ENCODE data around the gene RNU1-2. TPM values are rescaled to one million over a fixed set of nuclear protein-coding genes. Genes with fewer than 3 reads are reported as not detected.
"Not testable (repeated sequence)": the region's sequence is repeated elsewhere in the genome, so short reads cannot be mapped to it uniquely, and the experiment has no call there.

Gene RNU1-2
- total RNA-seq, 2 donors from 2014 or later, result 2,483 to 3,611 TPM

DNA sequence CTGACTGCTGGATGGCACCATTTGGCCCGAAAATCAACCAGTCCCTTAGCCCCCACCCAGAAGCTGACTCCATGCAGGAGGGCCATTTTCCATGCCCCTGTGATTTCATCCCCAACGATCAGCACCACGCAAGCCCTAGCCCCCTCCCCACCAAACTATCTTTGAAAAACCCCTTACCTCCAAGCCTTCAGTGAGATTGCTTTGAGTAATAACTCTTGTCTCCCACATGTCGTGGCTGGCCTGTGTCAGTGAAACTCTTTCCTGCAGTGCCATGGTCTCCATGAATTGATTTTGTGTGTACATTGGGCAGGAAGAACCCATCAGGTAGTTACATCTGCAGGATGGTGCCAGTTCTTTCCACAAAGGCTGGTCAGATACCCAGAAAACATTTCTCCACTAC lies 2.0 kb upstream of the RNU1-2 start:
- not testable (repeated sequence) for H3K36me3 ChIP-seq (ENCODE audit: control insufficient read depth, insufficient read depth, low read length); H3K9me3 Mint-ChIP-seq; H3K27me3 ChIP-seq (ENCODE audit: control insufficient read depth, insufficient read depth, low read length, poor library complexity, severe bottlenecking); H3K4me3 Mint-ChIP-seq; H3K9ac ChIP-seq (ENCODE audit: extremely low read depth, low read length, poor library complexity, severe bottlenecking); H3K4me1 ChIP-seq (ENCODE audit: control insufficient read depth, insufficient read depth, low read length); H3K27ac ChIP-seq (ENCODE audit: low read depth, low read length); H3K4me3 ChIP-seq (ENCODE audit: low read length); H3K27ac Mint-ChIP-seq; H3K27me3 Mint-ChIP-seq (ENCODE audit: insufficient read depth); H3K9me3 ChIP-seq (ENCODE audit: control insufficient read depth, low read length); H3K4me1 Mint-ChIP-seq; H3K36me3 Mint-ChIP-seq (ENCODE audit: low read depth)
- peak; percentile 21 for DNase-seq
- 57 to 86% methylated on average over 1 to 4 of the region's 4 CpGs for WGBS, 2 experiments (ENCODE audit: insufficient coverage in 1 of 2, insufficient read length in 1 of 2)

DNA sequence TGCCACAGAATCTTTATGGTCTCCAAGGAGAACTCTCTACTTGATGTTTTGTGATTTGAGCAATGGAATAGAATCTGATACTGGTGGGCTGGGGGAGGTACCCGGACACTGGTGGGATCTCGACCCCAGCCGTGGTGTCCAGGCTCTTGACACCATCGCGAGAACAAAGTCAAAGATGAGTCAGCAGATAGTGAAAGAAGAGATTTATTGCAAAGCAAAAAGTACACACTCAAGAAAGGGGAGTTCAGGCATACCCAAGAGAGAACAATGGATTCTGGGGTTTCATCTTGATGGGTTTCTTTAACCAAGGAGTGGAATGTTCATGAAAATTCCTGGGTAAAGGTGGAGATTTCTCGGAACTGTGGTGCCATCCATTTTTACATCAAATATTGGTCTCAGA lies 1.4 kb upstream of the RNU1-2 start:
- not testable (repeated sequence) for H3K27ac ChIP-seq (ENCODE audit: low read depth, low read length); H3K4me1 Mint-ChIP-seq; H3K4me1 ChIP-seq (ENCODE audit: control insufficient read depth, insufficient read depth, low read length); H3K27me3 Mint-ChIP-seq (ENCODE audit: insufficient read depth); H3K4me3 ChIP-seq (ENCODE audit: low read length); H3K27me3 ChIP-seq (ENCODE audit: control insufficient read depth, insufficient read depth, low read length, poor library complexity, severe bottlenecking); H3K9me3 ChIP-seq (ENCODE audit: control insufficient read depth, low read length); H3K27ac Mint-ChIP-seq; H3K36me3 ChIP-seq (ENCODE audit: control insufficient read depth, insufficient read depth, low read length); H3K36me3 Mint-ChIP-seq (ENCODE audit: low read depth); H3K4me3 Mint-ChIP-seq; H3K9ac ChIP-seq (ENCODE audit: extremely low read depth, low read length, poor library complexity, severe bottlenecking); H3K9me3 Mint-ChIP-seq
- DNase-seq, result peak; percentile 5
- whole genome bisulfite sequencing, 2 experiments (ENCODE audit: insufficient coverage in 1 of 2, insufficient read length in 1 of 2), result 95% methylated on average over 5 of the region's 6 CpGs; no CpG with 5 or more reads in 1 of the 2 experiments

DNA sequence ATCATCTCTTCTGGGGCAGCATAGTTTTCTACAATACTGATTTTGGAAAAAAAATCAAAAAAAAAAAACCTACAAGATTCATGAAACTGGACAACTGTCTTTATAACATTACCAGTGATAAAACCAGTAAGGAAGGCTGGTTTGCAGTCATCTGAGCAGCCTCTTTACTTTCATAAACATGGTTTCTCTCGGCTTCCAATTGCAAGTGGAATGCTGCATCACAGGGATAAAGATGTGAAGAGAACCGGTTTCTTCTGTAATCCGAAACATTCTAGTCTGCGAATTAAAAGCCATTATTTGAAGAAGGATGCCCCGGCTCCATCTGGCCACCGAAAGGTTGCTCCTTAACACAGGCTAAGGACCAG lies 565 bp upstream of the RNU1-2 start:
- H3K4me3 Mint-ChIP-seq, result peak overlapping the region; percentile 58
- DNase-seq; H3K9ac ChIP-seq (ENCODE audit: extremely low read depth, low read length, poor library complexity, severe bottlenecking); H3K4me1 Mint-ChIP-seq; H3K9me3 Mint-ChIP-seq; H3K27me3 Mint-ChIP-seq (ENCODE audit: insufficient read depth); H3K9me3 ChIP-seq (ENCODE audit: control insufficient read depth, low read length); H3K36me3 Mint-ChIP-seq (ENCODE audit: low read depth); H3K27me3 ChIP-seq (ENCODE audit: control insufficient read depth, insufficient read depth, low read length, poor library complexity, severe bottlenecking); H3K4me1 ChIP-seq (ENCODE audit: control insufficient read depth, insufficient read depth, low read length); H3K36me3 ChIP-seq (ENCODE audit: control insufficient read depth, insufficient read depth, low read length): not testable (repeated sequence)
- 23% methylated on average over 4 of the region's 6 CpGs; no CpG with 5 or more reads in 1 of the 2 experiments for WGBS, 2 experiments (ENCODE audit: insufficient coverage in 1 of 2, insufficient read length in 1 of 2)
- peak overlapping the region; percentile 100 for H3K27ac Mint-ChIP-seq
- Histone ChIP-seq H3K4me3 (ENCODE audit: low read length) (peak overlapping the region; percentile 71), H3K27ac (ENCODE audit: low read depth, low read length) (peak overlapping the region; percentile 97)

DNA sequence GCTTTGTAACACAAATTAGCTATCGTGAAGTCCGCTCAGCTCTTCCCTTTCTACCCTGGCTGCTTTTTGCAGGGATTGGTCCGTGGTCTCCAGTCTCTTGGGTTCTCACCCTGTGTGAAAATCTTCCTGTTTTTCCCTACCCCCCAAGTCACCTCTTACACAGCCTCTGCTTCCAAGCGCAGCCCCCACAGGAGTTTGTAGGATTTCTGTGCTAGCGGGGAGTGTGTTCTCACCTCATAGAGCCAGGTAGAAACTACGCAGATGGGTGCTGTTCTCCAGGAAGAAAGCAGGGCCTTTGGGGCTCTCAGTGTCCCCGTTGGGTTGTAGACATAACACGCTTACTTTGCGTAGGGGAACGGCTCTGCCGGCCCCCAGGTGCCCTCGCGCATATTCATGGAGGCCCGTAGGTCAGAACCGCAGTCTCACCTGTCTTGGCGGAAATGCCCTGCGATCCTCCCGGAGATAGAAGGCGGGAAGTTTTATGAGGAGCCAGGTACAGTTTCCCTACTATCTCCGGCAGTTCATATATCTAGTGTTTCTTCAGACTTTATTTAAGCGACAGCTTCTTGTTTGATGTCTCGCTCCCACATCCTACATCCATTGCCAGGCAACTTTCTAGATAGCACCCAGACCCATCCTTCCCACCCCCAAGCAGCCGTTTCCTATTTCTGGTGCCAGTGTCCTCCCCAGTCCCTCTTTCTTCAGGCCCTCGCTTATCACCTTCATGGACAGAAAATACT lies 706 bp downstream of the RNU1-2 start:
- not testable (repeated sequence) for H3K9ac ChIP-seq (ENCODE audit: extremely low read depth, low read length, poor library complexity, severe bottlenecking); H3K36me3 Mint-ChIP-seq (ENCODE audit: low read depth); H3K9me3 Mint-ChIP-seq; H3K9me3 ChIP-seq (ENCODE audit: control insufficient read depth, low read length); H3K4me1 ChIP-seq (ENCODE audit: control insufficient read depth, insufficient read depth, low read length); H3K27me3 ChIP-seq (ENCODE audit: control insufficient read depth, insufficient read depth, low read length, poor library complexity, severe bottlenecking); H3K36me3 ChIP-seq (ENCODE audit: control insufficient read depth, insufficient read depth, low read length); H3K27me3 Mint-ChIP-seq (ENCODE audit: insufficient read depth)
- WGBS, 2 experiments (ENCODE audit: insufficient coverage in 1 of 2, insufficient read length in 1 of 2), result 13 to 21% methylated on average over 16 to 21 of the region's 24 CpGs
- DNase-seq, result peak; percentile 94
- peak overlapping the region; percentile 58 for H3K4me3 Mint-ChIP-seq
- peak overlapping the region; percentile 61 for H3K4me3 ChIP-seq (ENCODE audit: low read length)
- H3K27ac Mint-ChIP-seq, result peak overlapping the region; percentile 100
- H3K27ac ChIP-seq (ENCODE audit: low read depth, low read length), result peak overlapping the region; percentile 97
- peaks cover 11% of the 10 kb centered on the region for H3K4me1 Mint-ChIP-seq

DNA sequence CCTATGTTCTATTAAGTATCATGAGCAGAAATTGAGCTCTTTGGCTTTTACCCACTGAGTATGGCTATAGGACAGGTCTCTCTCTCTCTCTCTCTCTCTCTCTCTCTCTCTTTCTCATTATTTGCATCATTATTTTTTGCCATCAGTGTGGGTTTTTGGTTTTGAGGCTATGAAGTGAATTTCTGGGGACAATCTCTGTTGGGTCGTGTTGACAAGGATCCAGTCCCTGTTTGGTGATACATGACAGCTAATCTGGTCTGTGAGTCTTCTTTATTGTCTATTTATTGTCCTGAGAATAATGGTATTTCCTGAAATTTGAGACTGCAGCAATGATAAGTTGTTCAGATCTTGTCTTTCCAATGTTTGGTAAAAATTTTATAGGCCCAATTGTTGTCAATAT lies 1.9 kb downstream of the RNU1-2 start:
- not testable (repeated sequence) for DNase-seq; H3K9me3 Mint-ChIP-seq; H3K4me3 ChIP-seq (ENCODE audit: low read length); H3K4me1 ChIP-seq (ENCODE audit: control insufficient read depth, insufficient read depth, low read length); H3K27me3 Mint-ChIP-seq (ENCODE audit: insufficient read depth); H3K27ac ChIP-seq (ENCODE audit: low read depth, low read length); H3K36me3 ChIP-seq (ENCODE audit: control insufficient read depth, insufficient read depth, low read length); H3K9me3 ChIP-seq (ENCODE audit: control insufficient read depth, low read length); H3K9ac ChIP-seq (ENCODE audit: extremely low read depth, low read length, poor library complexity, severe bottlenecking); H3K27ac Mint-ChIP-seq; H3K4me3 Mint-ChIP-seq; H3K27me3 ChIP-seq (ENCODE audit: control insufficient read depth, insufficient read depth, low read length, poor library complexity, severe bottlenecking); H3K36me3 Mint-ChIP-seq (ENCODE audit: low read depth)
- H3K4me1 Mint-ChIP-seq, result peaks cover 13% of the 10 kb centered on the region
- WGBS, 2 experiments (ENCODE audit: insufficient coverage in 1 of 2, insufficient read length in 1 of 2), result no CpG with 5 or more reads among the region's 1 CpG

DNA sequence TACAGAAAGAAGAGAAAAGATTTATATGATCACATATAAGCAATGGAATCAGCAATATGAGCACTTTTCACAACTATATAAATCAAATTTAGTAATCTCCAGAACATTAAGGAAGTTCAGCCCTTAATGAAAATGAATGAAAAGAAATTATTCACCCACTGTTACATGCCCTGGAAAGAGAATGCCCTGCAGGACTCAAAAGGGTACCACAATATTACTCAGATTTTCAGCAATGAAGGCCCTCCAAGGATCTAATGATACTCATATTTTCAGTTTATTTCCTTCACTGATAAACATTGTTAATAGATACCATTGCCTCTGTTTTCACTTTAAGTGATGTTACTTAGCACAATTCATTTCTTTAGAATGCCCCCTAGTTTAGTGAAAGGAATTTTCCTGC lies 2.5 kb downstream of the RNU1-2 start:
- H3K36me3 ChIP-seq (ENCODE audit: control insufficient read depth, insufficient read depth, low read length); H3K9me3 ChIP-seq (ENCODE audit: control insufficient read depth, low read length); H3K27me3 Mint-ChIP-seq (ENCODE audit: insufficient read depth); H3K4me1 ChIP-seq (ENCODE audit: control insufficient read depth, insufficient read depth, low read length); H3K4me3 ChIP-seq (ENCODE audit: low read length); H3K9ac ChIP-seq (ENCODE audit: extremely low read depth, low read length, poor library complexity, severe bottlenecking); H3K27me3 ChIP-seq (ENCODE audit: control insufficient read depth, insufficient read depth, low read length, poor library complexity, severe bottlenecking); H3K9me3 Mint-ChIP-seq; H3K27ac Mint-ChIP-seq; H3K4me3 Mint-ChIP-seq; H3K27ac ChIP-seq (ENCODE audit: low read depth, low read length); H3K36me3 Mint-ChIP-seq (ENCODE audit: low read depth); DNase-seq: not testable (repeated sequence)
- peaks cover 18% of the 10 kb centered on the region for H3K4me1 Mint-ChIP-seq

DNA sequence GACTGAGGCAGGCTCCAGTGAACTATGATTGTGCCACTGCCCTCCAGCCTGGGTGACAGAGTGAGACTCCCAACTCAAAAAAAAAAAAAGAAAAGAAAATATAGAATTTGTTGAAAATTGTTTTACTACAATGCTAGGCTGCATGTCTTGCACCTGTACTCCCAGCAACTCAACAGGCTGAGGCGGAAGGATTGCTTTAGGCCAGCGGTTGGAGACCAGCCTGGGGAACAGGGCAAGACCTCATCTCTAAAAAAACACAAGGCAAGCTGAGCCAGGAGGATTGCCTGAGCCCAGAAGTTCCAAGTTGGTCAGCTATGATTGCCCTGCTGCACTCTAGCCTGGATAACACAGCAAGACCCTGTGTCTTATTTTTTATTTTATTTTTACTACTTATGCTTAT lies 3.2 kb downstream of the RNU1-2 start:
- H3K9me3 ChIP-seq (ENCODE audit: control insufficient read depth, low read length); H3K4me3 Mint-ChIP-seq; H3K27ac ChIP-seq (ENCODE audit: low read depth, low read length); H3K27me3 Mint-ChIP-seq (ENCODE audit: insufficient read depth); H3K36me3 Mint-ChIP-seq (ENCODE audit: low read depth); H3K9ac ChIP-seq (ENCODE audit: extremely low read depth, low read length, poor library complexity, severe bottlenecking); H3K4me1 ChIP-seq (ENCODE audit: control insufficient read depth, insufficient read depth, low read length); H3K4me3 ChIP-seq (ENCODE audit: low read length); H3K9me3 Mint-ChIP-seq; H3K36me3 ChIP-seq (ENCODE audit: control insufficient read depth, insufficient read depth, low read length); H3K27me3 ChIP-seq (ENCODE audit: control insufficient read depth, insufficient read depth, low read length, poor library complexity, severe bottlenecking); H3K27ac Mint-ChIP-seq; DNase-seq: not testable (repeated sequence)
- H3K4me1 Mint-ChIP-seq, result peaks cover 22% of the 10 kb centered on the region
- 90 to 100% methylated on average over 1 to 2 of the region's 2 CpGs for WGBS, 2 experiments (ENCODE audit: insufficient coverage in 1 of 2, insufficient read length in 1 of 2)
